OCI-LY3 (cell line): ENCODE data around the gene CHKA.
A peak's percentile ranks its signal among the peaks of the same experiment; 100 is the strongest.

Experiments
- H2AFZ ChIP-seq: fragments of 200-600, 300-600 bp; shearing (Covaris generic); 2 replicates; pipeline ENCODE4 v1.6.0; 2014; ENCODE audit warnings: antibody characterized with exemption, low read depth, low read length
- H3K27ac ChIP-seq: fragments of 200-600, 300-600 bp; sonication (generic); 2 replicates; pipeline ENCODE4 v1.5.1; 2014; ENCODE audit warnings: mild to moderate bottlenecking, low read length, moderate library complexity, mixed read lengths
- H3K27me3 ChIP-seq: fragments of 200-600, 300-600 bp; sonication (generic); 2 replicates; pipeline ENCODE4 v1.6.1; 2014; ENCODE audit warnings: low read depth, low read length, mixed read lengths
- H3K36me3 ChIP-seq: fragments of 200-600, 300-600 bp; sonication (generic); replicated peaks from 2 replicates; pipeline ENCODE3; 2014; ENCODE audit warnings: low read depth, low read length, mixed read lengths
- H3K4me1 ChIP-seq: fragments of 300-600, 200-600 bp; sonication (generic); 2 replicates; pipeline ENCODE4 v1.6.1; 2014; ENCODE audit warnings: low read length, mixed read lengths
- H3K4me2 ChIP-seq: fragments of 200-600, 300-600 bp; sonication (generic); 2 replicates; pipeline ENCODE4 v1.6.1; 2014; ENCODE audit warnings: low read length, mixed read lengths
- H3K4me3 ChIP-seq: fragments of 300-600, 200-600 bp; sonication (generic); 2 replicates; pipeline ENCODE4 v1.5.1; 2014; ENCODE audit warnings: antibody characterized with exemption, mild to moderate bottlenecking, low read length, moderate library complexity
- H3K79me2 ChIP-seq: fragments of 300-600, 200-600 bp; shearing (Covaris generic); 2 replicates; pipeline ENCODE4 v1.6.1; 2014; ENCODE audit warnings: mild to moderate bottlenecking, low read length, mixed read lengths
- H3K9ac ChIP-seq: fragments of 300-600, 200-600 bp; shearing (Covaris generic); 2 replicates; pipeline ENCODE4 v1.6.0; 2014; ENCODE audit warnings: mild to moderate bottlenecking, low read length, moderate library complexity
- H3K9me3 ChIP-seq: fragments of 200-600, 300-600 bp; shearing (Covaris generic); 2 replicates; pipeline ENCODE4 v1.6.1; 2014; ENCODE audit warnings: low read length, mixed read lengths; ENCODE audit not compliant: insufficient read depth
- H4K20me1 ChIP-seq: fragments of 200-600, 300-600 bp; sonication (generic); 2 replicates; pipeline ENCODE4 v1.6.1; 2016; ENCODE audit warnings: low read length, mixed read lengths; ENCODE audit not compliant: insufficient read depth
- EZH2phosphoT487 ChIP-seq: fragments of 200-600 bp; shearing (Covaris generic); IDR thresholded peaks from 2 replicates; pipeline ENCODE4 v1.6.1; 2018; ENCODE audit warnings: antibody characterized with exemption, mixed run types, low read depth
- TF ChIP-seq, protein P1 (sequence below): fragments of 200-600, 300-600 bp; sonication (generic); IDR thresholded peaks from 2 replicates; pipeline ENCODE4 v1.5.1; 2014; ENCODE audit warnings: antibody characterized with exemption, low read length, low read depth

Gene CHKA

GRCh38 chr11:68031144-68031464, 90.1 kb downstream of the CHKA start:
- Histone ChIP-seq H3K36me3 (peaks cover 11% of the 10 kb centered on the region), H3K9ac (peak overlapping the region; percentile 95), H3K27ac (peak overlapping the region; percentile 45), H2AFZ (peak overlapping the region; percentile 58; the same call in 1 of the 2 replicates), H3K4me2 (peak overlapping the region; percentile 87), H4K20me1 (no peaks in the 10 kb centered on the region), H3K79me2 (peaks cover 27% of the 10 kb centered on the region), H3K9me3 (no peaks in the 10 kb centered on the region), H3K27me3 (no peaks in the 10 kb centered on the region), H3K4me3 (peak overlapping the region; percentile 92), H3K4me1 (peaks cover 16% of the 10 kb centered on the region)
- TF ChIP-seq EZH2phosphoT487 = no peak
- TF ChIP-seq, protein P1, sequence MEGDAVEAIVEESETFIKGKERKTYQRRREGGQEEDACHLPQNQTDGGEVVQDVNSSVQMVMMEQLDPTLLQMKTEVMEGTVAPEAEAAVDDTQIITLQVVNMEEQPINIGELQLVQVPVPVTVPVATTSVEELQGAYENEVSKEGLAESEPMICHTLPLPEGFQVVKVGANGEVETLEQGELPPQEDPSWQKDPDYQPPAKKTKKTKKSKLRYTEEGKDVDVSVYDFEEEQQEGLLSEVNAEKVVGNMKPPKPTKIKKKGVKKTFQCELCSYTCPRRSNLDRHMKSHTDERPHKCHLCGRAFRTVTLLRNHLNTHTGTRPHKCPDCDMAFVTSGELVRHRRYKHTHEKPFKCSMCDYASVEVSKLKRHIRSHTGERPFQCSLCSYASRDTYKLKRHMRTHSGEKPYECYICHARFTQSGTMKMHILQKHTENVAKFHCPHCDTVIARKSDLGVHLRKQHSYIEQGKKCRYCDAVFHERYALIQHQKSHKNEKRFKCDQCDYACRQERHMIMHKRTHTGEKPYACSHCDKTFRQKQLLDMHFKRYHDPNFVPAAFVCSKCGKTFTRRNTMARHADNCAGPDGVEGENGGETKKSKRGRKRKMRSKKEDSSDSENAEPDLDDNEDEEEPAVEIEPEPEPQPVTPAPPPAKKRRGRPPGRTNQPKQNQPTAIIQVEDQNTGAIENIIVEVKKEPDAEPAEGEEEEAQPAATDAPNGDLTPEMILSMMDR = no peak

GRCh38 chr11:68030318-68031143, 90.7 kb downstream of the CHKA start, which contains the start of gene NDUFS8:
Gene NDUFS8, plus strand, starts transcription at chr11:68030681. Its CDS starts 1,471 bp downstream, at chr11:68032152.
- no peak for TF ChIP-seq EZH2phosphoT487
- TF ChIP-seq, protein P1 = no peak
- Histone ChIP-seq H3K4me1 (peaks cover 16% of the 10 kb centered on the region), H3K9me3 (no peaks in the 10 kb centered on the region), H3K36me3 (peaks cover 11% of the 10 kb centered on the region), H4K20me1 (no peaks in the 10 kb centered on the region), H3K27ac (peak within 1 kb of the TSS; percentile 45), H2AFZ (peak within 1 kb of the TSS; percentile 58; the same call in 1 of the 2 replicates), H3K4me2 (peak within 1 kb of the TSS; percentile 87), H3K27me3 (no peaks in the 10 kb centered on the region), H3K4me3 (peak within 1 kb of the TSS; percentile 92), H3K9ac (peak within 1 kb of the TSS; percentile 95), H3K79me2 (peaks cover 27% of the 10 kb centered on the region)

DNA sequence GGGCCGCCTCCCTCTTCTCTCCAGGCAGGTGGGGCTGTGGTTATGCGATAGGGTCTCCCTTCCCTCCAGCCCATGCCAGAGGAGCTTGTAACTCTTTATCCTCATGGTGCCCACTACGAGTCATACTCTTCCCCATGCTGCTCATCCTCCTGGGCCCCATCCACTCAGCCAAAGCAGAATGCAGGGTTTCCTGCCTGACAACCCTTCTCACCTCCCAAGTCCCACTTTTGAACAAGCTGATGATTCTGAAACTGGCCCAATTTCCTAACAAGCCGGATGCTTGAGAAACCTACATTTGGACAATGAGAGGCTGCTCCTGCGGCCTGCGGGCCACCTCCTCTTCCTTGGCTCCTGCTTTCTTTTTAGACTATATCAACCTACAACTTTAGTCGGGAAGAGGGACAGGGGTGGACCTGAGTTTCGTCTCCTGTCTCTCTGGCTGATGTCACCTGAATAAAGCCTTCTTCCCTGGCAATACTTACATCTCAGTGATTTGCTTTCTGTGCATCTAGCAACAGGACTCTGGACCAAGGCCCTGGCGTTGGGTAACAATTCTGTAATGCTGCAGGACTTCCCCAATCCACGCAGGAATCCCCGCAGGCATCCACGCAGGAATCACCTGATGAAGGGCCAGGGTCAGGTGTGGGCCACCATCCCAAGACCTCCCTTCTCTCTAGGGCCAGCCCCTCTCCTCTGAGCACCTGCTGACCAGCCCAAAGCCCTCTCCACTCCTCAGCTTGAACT, 92.2 kb downstream of the CHKA start:
- H4K20me1 ChIP-seq = no peaks in the 10 kb centered on the region
- peak overlapping the region; percentile 57 for H3K4me2 ChIP-seq
- H3K79me2 ChIP-seq = peaks cover 27% of the 10 kb centered on the region
- no peak overlapping the region for H2AFZ ChIP-seq
- peaks cover 13% of the 10 kb centered on the region for H3K36me3 ChIP-seq
- peaks cover 16% of the 10 kb centered on the region for H3K4me1 ChIP-seq
- peak overlapping the region; percentile 92 for H3K4me3 ChIP-seq
- no peak overlapping the region for H3K27ac ChIP-seq
- H3K27me3 ChIP-seq = no peaks in the 10 kb centered on the region
- TF ChIP-seq, protein P1 = no peak
- no peak for TF ChIP-seq EZH2phosphoT487
- no peak overlapping the region for H3K9ac ChIP-seq
- H3K9me3 ChIP-seq = no peaks in the 10 kb centered on the region

- Histone ChIP-seq H3K27me3 (no peaks in the 10 kb centered on the region), H3K36me3 (peaks cover 5% of the 10 kb centered on the region), H3K9ac (no peak overlapping the region), H3K4me2 (no peak overlapping the region), H3K4me1 (peaks cover 16% of the 10 kb centered on the region), H3K4me3 (no peak overlapping the region), H3K27ac (no peak overlapping the region), H3K9me3 (no peaks in the 10 kb centered on the region), H4K20me1 (no peaks in the 10 kb centered on the region), H2AFZ (no peak overlapping the region), H3K79me2 (peaks cover 25% of the 10 kb centered on the region)
- TF ChIP-seq EZH2phosphoT487 = no peak
- TF ChIP-seq, protein P1 = no peak
Measured at GRCh38 chr11:68027667-68028066, 93.5 kb downstream of the CHKA start.
